Stimulated activated CD4-positive, alpha-beta T cell treated with anti-CD3 and anti-CD28 coated beads, Interleukin-4, amount 100 ng/mL, for 24 hours (primary cell): Measurements from ENCODE around the gene OVOL1.
"Not testable (repeated sequence)": the region's sequence is repeated elsewhere in the genome, so short reads cannot be mapped to it uniquely, and the experiment has no call there.

Experiments used
- DNase-seq: peaks from one replicate; pipeline ENCODE4 v3.0.0-alpha.2; 2020

Gene OVOL1

GRCh38 chr11:65786786-65787636, at the start of gene OVOL1:
OVOL1 (plus strand) TSS chr11:65787063; CDS start chr11:65787374, 311 bp downstream.
- peak; percentile 23 for DNase-seq

- no peak for DNase-seq
These were observed 47.8 kb upstream of the OVOL1 start for GRCh38 chr11:65739022-65739421.

GRCh38 chr11:65741185-65741584, 45.7 kb upstream of the OVOL1 start:
- no peak for DNase-seq

GRCh38 chr11:65742353-65742752, 44.5 kb upstream of the OVOL1 start:
- no peak for DNase-seq

GRCh38 chr11:65743681-65744025, 43.2 kb upstream of the OVOL1 start:
- no peak for DNase-seq

GRCh38 chr11:65744026-65744698, 42.7 kb upstream of the OVOL1 start:
- peak; percentile 8 for DNase-seq

GRCh38 chr11:65744699-65745042, 42.2 kb upstream of the OVOL1 start:
- no peak for DNase-seq

GRCh38 chr11:65745049-65745448, 41.8 kb upstream of the OVOL1 start:
- DNase-seq, result no peak

GRCh38 chr11:65762169-65762568, 24.7 kb upstream of the OVOL1 start:
- DNase-seq, result not testable (repeated sequence)

- DNase-seq, result not testable (repeated sequence)
These were observed 24.0 kb upstream of the OVOL1 start for GRCh38 chr11:65762816-65763215.

- DNase-seq, result no peak
These were observed 22.4 kb upstream of the OVOL1 start for GRCh38 chr11:65764434-65764833.

- no peak for DNase-seq
These were observed 20.3 kb upstream of the OVOL1 start for GRCh38 chr11:65766535-65766934.

GRCh38 chr11:65767406-65767805, 19.5 kb upstream of the OVOL1 start:
- DNase-seq, result no peak

GRCh38 chr11:65767806-65768205, 19.1 kb upstream of the OVOL1 start:
- DNase-seq, result not testable (repeated sequence)

GRCh38 chr11:65770951-65771567, 15.8 kb upstream of the OVOL1 start:
- DNase-seq, result no peak

- DNase-seq, result no peak
These were observed 15.2 kb upstream of the OVOL1 start for GRCh38 chr11:65771589-65772112.

GRCh38 chr11:65773784-65774411, 13.0 kb upstream of the OVOL1 start:
- DNase-seq, result no peak

- no peak for DNase-seq
These were observed 12.1 kb upstream of the OVOL1 start for GRCh38 chr11:65774525-65775306.

GRCh38 chr11:65776196-65776595, 10.7 kb upstream of the OVOL1 start:
- no peak for DNase-seq

GRCh38 chr11:65776710-65777141, 10.1 kb upstream of the OVOL1 start:
- no peak for DNase-seq

GRCh38 chr11:65777241-65777640, 9.6 kb upstream of the OVOL1 start:
- no peak for DNase-seq

GRCh38 chr11:65777821-65778361, 9.0 kb upstream of the OVOL1 start:
- no peak for DNase-seq
